Ureter (tissue), 1 donor: ENCODE results near the gene SLFN14. TPM values are rescaled to one million over a fixed set of nuclear protein-coding genes. Genes with fewer than 3 reads are reported as not detected.
A peak's percentile ranks its signal among the peaks of the same experiment; 100 is the strongest.
"Not testable (repeated sequence)": the region's sequence is repeated elsewhere in the genome, so short reads cannot be mapped to it uniquely, and the experiment has no call there.

Experiments
- DNase-seq: peaks from one replicate; pipeline ENCODE4 v3.0.0-alpha.2; 2020; ENCODE audit warnings: low spot score
- total RNA-seq: library from RNA; stranded (reverse); gene quantifications from one replicate; pipeline ENCODE4 v1.2.4, GENCODE V29; 2023
- donor health status: DM: yes; HTN: yes; CAD: no.

Gene SLFN14
- total RNA-seq: not detected

GRCh38 chr17:35560703-35561102 is at the start of gene SLFN14:
Gene SLFN14, minus strand, starts transcription at chr17:35560819. Its CDS starts 2,757 bp downstream, at chr17:35558062.
- no peak for DNase-seq

GRCh38 chr17:35609831-35610230 is 49.2 kb upstream of the SLFN14 start:
- DNase-seq: no peak

GRCh38 chr17:35607239-35607847 is 46.7 kb upstream of the SLFN14 start:
- no peak for DNase-seq

- no peak for DNase-seq
Observed at GRCh38 chr17:35605678-35606077, 45.1 kb upstream of the SLFN14 start.

- no peak for DNase-seq
Observed at GRCh38 chr17:35603674-35604073, 43.1 kb upstream of the SLFN14 start.

GRCh38 chr17:35597604-35598003 is 37.0 kb upstream of the SLFN14 start:
- DNase-seq: no peak

GRCh38 chr17:35596530-35597233 is 36.1 kb upstream of the SLFN14 start:
- DNase-seq: no peak

- DNase-seq: no peak
Observed at GRCh38 chr17:35596072-35596471, 35.5 kb upstream of the SLFN14 start.

- no peak for DNase-seq
Observed at GRCh38 chr17:35588196-35588920, 27.7 kb upstream of the SLFN14 start.

GRCh38 chr17:35587074-35587961 is 26.7 kb upstream of the SLFN14 start, which contains the start of gene AP2B1:
Gene AP2B1, plus strand, starts transcription at chr17:35587322. Its CDS starts 6,709 bp downstream, at chr17:35594031.
- peak; percentile 97 for DNase-seq

- DNase-seq: no peak
Observed at GRCh38 chr17:35586569-35587073, 26.0 kb upstream of the SLFN14 start.

GRCh38 chr17:35584061-35584460 is 23.4 kb upstream of the SLFN14 start:
- no peak for DNase-seq

GRCh38 chr17:35578929-35579432 is 18.4 kb upstream of the SLFN14 start:
- no peak for DNase-seq

GRCh38 chr17:35578197-35578928 is 17.7 kb upstream of the SLFN14 start, which contains the start of gene PEX12:
Gene PEX12, minus strand, starts transcription at chr17:35578571. Its CDS starts 550 bp downstream, at chr17:35578021.
- peak; percentile 93 for DNase-seq

- no peak for DNase-seq
Observed at GRCh38 chr17:35577830-35578196, 17.2 kb upstream of the SLFN14 start.

GRCh38 chr17:35575759-35576158 is 15.1 kb upstream of the SLFN14 start:
- no peak for DNase-seq

- DNase-seq: no peak
Observed at GRCh38 chr17:35569405-35569804, 8.8 kb upstream of the SLFN14 start.

GRCh38 chr17:35568561-35568960 is 7.9 kb upstream of the SLFN14 start:
- no peak for DNase-seq

GRCh38 chr17:35566968-35567367 is 6.3 kb upstream of the SLFN14 start:
- no peak for DNase-seq

GRCh38 chr17:35563181-35563580 is 2.6 kb upstream of the SLFN14 start:
- not testable (repeated sequence) for DNase-seq
